Measurements from ENCODE around the gene RASAL1.

The RASAL1 gene

GRCh38 chr12:113072136-113072535 lies 63.4 kb downstream of the RASAL1 start:
- no peak for DNase-seq (ENCODE audit: low read depth in 2 of 2)

- DNase-seq (ENCODE audit: low read depth in 2 of 2), result no peak
Measured at GRCh38 chr12:113071135-113072112, 64.1 kb downstream of the RASAL1 start.

- no peak for DNase-seq (ENCODE audit: low read depth in 2 of 2)
Measured at GRCh38 chr12:113070117-113070906, 65.2 kb downstream of the RASAL1 start.

- no peak for DNase-seq (ENCODE audit: low read depth in 2 of 2)
Measured at GRCh38 chr12:113069751-113070116, 65.8 kb downstream of the RASAL1 start.

GRCh38 chr12:113069149-113069548 lies 66.4 kb downstream of the RASAL1 start:
- DNase-seq (ENCODE audit: low read depth in 2 of 2), result no peak

- DNase-seq (ENCODE audit: low read depth in 2 of 2), result no peak
Measured at GRCh38 chr12:113067987-113068935, 67.3 kb downstream of the RASAL1 start.

- no peak for DNase-seq (ENCODE audit: low read depth in 2 of 2)
Measured at GRCh38 chr12:113066813-113067400, 68.7 kb downstream of the RASAL1 start.

GRCh38 chr12:113065126-113066007 lies 70.2 kb downstream of the RASAL1 start:
- DNase-seq (ENCODE audit: low read depth in 2 of 2), result no peak

GRCh38 chr12:113064395-113065125 lies 71.0 kb downstream of the RASAL1 start:
- DNase-seq (ENCODE audit: low read depth in 2 of 2), result no peak

GRCh38 chr12:113063396-113064350 lies 71.9 kb downstream of the RASAL1 start:
- DNase-seq (ENCODE audit: low read depth in 2 of 2), result no peak

GRCh38 chr12:113062502-113063395 lies 72.8 kb downstream of the RASAL1 start:
- DNase-seq (ENCODE audit: low read depth in 2 of 2), result no peak

GRCh38 chr12:113061061-113061694 lies 74.4 kb downstream of the RASAL1 start:
- no peak for DNase-seq (ENCODE audit: low read depth in 2 of 2)

- no peak for DNase-seq (ENCODE audit: low read depth in 2 of 2)
Measured at GRCh38 chr12:113060336-113060960, 75.1 kb downstream of the RASAL1 start.

- no peak for DNase-seq (ENCODE audit: low read depth in 2 of 2)
Measured at GRCh38 chr12:113059071-113059595, 76.4 kb downstream of the RASAL1 start.

GRCh38 chr12:113058553-113058952 lies 77.0 kb downstream of the RASAL1 start:
- DNase-seq (ENCODE audit: low read depth in 2 of 2), result no peak

Measured in stimulated activated CD4-positive, alpha-beta T cell treated with anti-CD3 and anti-CD28 coated beads, Interleukin-12 subunit alpha, Interleukin-12 subunit beta, amount 100 ng/mL, for 24 hours (primary cell).